CD4-positive, alpha-beta T cell treated with Interleukin-15 for 1 hour (primary cell): ENCODE results near the gene ENDOV.

Experiments
- DNase-seq: peaks from one replicate; pipeline ENCODE4 v3.0.0-alpha.2; 2020

The ENDOV gene

DNA sequence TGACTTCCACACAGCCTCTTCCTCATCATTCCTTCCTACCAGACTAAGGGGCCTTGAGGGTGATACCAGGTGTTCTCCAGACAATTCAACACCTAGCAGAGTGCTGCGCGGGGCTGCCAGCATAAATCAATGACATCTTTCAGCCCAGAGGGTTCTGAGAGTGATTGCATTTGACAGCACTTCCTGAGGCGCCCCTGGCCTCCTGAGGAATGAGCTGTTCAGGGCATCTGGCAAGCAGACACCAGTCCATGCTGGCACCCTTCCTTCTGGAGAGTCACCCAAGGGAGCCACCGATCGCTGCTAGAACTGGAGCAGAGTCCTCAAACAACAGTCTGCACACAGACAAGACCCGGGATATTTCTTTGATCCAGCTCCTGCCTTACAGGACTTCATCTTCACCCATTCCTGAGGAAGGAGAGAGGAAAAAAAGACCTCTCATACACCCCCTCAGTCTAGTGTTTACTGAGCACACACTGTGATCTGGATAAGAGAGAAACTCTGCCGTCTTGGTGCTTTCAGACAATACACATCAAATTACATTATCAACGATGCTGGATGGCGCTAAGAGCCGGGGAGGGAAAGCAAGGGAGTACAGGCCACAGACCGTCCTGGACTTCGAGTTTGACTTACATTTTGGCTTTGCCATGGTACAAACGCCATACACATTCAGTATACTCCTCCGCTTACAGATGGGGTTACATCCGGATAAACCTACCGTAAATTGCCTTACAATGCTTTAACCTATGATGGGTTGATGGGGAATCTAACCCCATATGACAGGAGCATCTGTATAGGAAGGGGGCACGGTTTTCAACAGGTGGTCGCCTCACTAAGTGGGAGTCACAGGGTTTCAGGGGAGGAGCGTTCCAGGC is 38.4 kb downstream of the ENDOV start:
- no peak for DNase-seq

DNA sequence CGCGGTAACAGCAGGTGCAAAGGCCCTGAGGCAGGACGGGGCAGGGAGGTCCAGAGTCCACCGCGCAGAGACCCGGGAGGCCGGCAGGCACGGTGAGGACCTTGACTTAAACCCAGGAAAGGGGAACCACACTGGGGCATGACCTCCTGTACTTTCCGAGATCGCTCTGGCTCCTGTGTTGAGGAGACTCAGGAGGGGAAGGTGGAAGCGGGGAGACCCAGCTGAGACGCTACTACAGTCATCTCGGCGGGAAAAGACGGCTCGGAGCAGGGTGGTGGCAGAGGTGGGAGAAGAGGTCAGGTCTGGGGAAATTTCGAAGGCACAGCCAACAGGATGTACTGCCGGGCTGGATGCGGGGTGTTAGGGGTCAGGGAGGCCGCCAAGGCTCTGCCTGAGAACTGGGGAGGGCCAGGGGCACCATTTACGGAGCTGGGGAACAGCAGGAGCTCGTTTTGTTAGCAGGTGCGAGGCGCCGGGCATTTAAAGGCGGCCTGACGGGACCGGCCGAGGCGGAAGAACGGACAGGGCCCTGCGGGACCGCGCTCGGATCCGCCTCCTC is 39.1 kb downstream of the ENDOV start:
- DNase-seq: no peak

DNA sequence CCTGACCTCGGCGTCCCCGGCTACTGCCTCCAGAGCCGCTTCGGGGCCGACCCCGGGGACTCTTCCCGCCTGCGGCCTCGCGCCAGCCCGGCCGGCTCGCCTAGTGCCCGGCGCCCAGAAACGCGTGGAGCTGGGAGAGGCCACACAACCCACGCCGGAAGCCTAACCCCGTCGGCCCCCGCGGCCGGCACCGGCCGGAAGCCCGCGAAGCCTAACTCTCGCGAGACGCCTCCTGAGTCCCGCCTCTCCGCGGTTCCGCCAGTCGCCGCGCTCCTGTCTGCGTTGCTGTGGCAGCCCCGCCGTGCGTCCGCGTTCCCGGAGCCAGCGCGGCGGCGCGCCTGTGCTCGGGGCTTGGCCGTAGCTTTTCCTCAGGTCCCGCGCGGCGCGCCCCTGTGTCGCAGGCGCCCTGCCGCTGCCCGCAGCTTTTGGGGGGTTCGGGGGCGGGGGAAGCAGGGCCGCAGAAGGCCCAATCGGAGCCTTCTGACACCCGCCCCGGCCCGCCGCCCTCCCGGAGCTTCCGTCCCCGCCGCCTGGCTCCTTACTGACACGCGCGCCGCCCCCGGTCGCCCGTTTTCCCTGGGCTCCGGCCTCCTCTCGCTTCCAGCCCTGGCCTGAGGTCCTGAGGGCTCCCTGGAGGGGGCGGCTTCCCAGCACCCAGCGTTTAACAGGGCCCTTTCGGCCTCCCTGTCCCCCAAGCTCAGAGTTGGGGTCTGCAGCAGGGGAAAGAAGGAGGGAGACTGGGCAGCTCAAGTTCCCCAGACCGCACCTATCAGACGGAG is 39.8 kb downstream of the ENDOV start:
- DNase-seq: peak; percentile 96

DNA sequence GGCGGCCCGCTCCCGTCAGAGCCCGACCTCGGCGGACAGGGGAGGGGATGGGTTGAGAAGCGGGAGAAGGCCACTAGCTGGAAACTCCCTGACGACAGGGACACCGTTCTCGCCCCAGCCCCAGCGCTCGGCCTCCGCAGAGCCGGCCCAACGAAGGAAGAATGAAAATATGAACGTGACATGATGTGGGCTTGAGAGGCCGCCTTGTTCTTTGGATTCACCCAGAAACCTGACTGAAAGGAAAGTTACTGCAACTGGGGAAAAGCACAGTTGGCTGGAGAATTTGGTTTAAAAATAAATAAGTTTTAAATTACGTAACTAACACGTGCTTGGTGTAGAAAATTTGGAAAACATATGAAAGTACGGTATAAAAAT is 40.4 kb downstream of the ENDOV start:
- peak; percentile 59 for DNase-seq

DNA sequence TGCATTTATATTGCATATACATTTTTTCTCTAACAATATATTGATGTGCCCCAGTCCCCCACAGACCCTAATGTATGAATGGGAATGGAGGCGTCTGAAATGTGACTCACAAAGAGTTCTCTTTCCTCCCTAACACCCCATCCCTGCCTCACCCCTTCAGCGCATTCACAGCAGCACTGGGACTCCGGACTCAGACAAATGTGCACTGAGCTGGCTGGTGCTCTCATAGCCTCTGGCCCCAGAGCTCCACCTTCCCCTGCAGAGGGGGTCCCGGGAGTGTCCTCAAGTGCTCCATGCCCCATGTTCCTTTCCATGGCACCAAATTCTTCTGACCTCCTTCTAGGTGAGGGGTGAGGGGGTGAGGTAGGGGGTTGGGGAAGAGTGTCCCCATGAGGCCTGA is 40.8 kb downstream of the ENDOV start:
- no peak for DNase-seq

DNA sequence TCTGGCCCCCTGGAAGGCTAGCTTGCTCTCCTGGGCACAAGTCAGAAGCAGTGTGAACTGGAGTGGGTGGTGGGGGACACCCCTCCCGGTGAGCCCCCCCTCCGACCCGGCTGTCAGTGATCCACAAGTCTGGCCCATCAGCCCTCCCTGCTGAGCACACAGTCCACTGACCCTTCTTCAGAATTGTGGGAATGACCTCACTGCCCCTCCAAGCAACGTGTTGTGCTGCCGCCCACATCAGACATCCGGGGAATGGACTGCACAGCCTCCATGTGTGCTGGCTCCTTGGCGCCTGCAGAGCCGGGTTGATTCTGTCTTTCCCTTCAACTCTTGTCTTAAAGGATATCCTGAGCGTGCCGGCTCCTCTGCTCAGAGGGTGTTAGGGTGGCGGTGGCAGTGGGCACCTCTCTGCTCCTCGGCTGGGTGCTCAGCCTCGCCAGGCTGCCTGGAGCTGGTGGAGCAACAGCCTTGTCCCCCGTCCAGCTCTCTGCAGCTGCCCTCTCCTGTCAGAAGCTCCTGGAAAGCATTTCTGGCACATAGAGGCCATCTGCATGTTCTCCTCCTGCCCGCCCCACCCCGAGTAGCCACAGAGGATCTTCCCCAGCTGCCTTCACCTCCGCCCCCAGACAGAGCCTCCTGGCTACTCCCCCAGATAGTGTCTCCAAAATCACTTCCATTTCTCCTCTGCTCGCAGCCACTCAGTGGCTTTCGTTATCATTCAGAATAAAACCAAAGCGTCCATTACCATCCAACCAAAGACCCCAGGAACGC is 41.7 kb downstream of the ENDOV start:
- no peak for DNase-seq

DNA sequence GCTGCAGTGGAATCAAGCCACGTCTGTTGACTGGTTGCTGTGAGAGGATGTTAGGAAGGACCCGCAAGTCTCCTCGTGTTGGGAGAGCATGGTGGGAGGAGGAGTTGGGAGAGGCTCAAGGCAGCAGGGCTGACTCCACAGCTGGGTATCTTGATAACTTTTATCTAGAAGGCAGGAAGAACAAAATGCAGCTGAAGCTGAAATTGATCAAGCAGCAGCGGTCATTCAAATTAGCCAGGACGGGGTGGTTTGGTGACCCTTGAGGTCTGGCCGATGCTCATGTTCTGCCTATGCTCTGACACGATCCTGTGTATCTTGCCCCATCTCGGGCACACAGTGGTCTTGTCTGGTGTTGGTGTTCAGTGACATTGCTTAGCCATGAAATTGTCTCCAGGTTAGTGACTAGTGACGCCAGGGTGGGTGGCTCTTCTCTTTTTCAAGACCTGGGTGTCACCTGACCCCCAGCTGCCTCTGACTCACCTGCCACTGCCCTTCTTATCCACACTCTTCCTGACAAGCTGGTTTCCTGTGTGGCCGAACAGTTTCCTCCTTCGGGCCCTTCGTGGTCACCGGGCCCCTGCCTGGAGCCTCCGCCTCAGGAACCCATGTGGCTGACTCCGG is 42.4 kb downstream of the ENDOV start:
- peak; percentile 25 for DNase-seq

DNA sequence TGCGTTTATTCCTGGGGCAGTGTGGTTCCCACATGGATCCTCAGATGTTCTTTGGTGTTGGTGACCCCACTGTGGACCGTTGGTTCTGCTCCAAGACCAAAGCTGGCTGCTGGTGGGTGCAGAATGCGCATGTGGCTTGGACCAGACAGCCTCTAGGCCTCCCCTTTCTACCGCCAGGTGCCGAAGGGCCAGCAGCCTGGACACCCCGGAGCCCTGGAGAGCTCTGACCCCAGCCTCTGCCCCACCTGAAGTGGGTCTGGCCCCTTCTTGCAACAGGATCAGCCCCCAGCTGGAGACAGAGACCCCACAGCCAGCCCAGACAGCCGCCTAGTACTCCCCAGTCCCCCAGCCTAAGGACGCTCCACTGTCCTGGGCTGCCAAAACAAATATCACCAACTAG is 43.0 kb downstream of the ENDOV start:
- no peak for DNase-seq

DNA sequence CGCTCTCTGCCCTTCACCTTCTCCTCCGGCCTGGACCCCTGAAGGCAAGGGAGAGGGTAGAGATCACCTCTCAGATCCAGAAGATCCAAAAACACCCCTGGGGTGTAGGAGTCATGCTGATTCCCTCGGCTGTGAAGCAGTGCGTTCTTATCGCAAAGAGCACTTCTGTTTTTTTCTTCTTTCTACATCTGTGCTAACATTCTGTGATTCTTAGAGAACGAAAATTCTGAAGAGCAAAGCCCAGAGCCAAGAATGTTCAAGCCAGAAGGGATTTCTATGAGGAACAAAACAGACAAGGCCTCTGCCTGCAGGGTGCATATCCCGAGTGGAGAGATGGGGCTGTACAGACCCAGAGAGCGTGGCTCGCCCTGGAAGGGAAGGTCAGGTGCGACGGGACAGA is 44.3 kb downstream of the ENDOV start:
- DNase-seq: no peak

DNA sequence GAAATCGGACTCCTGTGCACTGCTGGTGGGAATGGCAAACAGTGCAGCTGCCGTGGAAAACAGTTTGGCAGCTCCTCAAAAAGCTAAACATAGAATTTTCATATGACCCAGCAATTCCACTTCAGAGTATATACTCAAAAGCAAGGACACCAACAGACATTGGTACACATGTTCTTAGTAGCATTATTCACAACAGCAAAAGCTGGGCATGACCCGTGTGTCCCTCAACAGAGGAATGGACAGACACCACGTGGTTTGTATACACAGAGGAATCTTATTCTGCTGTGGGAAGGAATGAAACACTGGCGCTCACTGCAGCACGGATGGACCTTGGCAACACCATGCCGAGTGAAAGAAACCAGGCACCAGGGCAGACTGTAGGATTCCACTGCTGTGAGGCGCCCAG is 45.5 kb downstream of the ENDOV start:
- no peak for DNase-seq

DNA sequence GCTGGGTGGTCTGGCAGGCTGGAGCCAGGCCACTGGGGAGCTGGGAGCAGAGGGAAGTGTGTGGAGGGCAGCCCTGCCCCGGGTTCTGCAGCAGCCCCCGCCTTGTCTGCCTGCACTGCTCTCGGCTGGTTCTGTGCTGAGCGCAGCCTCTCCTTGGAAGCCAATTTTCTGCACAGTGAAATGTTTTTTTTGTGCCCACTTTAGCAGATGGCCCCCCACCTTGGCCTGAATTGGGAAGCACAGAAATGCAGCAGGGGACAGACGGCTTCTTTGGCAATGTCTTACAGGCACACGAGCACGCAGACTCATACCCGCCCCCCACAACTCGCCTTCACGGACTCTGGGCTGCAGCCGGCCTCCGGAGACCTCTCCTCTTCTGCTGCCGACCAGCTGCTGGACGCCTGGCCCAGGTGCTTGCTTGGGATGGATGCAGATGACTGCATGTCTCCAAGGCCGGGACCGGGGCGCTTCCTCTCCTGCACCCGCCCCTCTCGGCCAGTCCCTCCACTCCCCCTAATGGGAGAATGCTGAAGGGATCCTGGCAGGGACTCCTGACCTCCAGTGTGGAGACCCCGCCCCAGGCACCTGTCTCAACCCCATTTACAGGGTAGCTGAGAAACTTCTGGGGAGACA is 46.7 kb downstream of the ENDOV start:
- DNase-seq: no peak

DNA sequence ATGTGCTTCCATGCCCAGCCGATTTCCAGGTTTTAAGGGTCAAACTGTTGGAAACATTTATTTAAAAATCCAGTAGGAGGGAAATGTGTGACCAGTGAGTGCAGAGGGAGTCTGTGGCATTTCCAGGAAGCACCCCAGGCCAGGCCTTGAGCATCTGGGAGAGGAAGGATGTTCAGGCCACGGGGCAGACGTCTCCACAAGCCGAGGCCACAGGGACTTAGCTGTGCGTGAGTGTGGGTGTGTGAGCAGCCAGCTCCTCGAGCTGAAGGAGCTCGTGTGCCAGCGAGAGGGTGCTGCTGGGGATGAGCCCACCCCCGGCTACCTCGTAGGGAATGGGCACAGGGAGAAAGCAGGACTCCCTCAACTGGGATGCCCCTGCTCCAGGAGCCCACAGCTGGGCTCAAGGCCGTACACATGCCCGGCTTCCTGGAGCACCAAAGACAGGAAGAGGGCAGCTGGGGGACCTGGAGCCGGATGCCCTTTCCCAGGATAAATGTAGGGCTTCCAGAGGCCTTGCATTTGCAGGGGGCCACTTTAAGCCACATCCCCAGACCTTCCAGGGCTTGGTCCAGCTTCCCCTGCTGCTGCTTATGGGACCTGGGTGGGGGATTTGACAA is 48.9 kb downstream of the ENDOV start:
- no peak for DNase-seq

DNA sequence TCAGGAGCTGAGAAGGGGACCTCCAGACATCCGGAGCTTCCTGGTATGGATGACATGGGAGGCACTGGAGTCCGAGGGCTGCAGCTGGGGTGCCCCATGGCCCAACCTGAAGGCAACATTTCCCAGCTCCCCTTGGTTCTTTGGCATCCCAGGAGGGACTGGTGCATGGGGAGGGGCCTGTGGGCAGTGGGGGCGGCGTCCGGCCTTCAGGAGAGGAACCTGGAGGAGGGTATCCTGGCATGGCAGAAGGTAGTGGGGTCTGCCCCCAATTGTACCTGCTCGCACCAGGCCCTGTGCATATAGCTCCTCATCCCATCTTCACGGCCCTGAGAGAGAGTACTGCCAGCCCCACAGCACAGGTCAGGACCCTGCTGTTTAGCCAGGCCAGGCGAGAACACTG is 49.5 kb downstream of the ENDOV start:
- no peak for DNase-seq

DNA sequence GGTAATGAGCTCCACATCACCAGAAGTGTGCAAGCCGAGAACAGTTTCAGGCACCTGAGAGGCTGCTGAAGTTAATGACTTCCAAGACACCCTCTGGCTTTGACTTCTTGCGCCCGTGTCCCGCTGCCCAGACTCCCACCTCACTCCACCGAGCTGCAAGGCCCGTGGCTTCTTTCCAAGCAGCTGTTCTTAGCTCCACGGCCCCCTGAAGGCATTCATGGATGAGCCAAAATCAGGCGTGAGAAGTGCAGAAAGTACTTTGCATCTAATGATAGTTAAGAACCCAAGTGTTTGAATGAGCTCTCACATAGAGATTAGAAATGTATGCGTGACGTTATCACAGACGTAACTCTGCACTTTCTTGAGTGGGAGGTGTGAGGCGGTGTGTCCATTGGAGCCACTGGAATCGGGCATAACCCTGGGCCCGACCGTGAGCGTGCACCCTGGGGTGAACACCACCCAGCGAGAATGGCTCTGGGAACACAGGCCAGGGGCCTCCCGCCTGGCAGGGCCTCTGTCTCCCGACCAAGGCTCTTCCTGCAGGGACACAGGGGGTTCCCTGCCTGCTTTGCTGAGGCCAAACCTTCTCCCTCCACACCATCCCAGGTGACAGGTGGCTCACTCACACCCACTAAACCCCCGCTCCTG is 50.5 kb downstream of the ENDOV start:
- DNase-seq: no peak

DNA sequence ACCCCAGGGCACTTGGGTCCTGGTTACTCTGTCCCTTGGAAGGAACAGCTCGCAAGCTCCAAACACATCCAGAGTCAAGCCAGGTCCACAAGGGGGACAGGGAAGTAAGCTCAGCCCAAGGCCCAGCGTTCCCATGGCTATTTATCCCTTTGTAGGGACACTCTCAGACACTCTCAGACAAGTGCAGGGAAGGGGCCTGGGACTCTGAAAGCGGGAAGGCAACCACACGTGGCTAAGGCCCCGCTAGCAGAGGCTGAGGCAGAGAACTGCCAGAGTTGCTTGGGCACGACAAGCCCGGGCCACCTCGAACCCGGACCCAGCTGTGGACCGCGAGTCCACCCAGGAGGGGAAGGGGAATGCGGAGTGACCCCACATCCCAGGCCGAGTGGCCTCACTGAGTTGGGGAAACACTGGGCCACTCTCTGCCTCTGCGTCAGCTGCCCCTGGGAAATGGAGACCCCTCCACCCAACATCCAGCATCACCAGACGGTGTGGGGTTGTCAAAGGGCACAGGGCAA is 51.3 kb downstream of the ENDOV start:
- DNase-seq: no peak

DNA sequence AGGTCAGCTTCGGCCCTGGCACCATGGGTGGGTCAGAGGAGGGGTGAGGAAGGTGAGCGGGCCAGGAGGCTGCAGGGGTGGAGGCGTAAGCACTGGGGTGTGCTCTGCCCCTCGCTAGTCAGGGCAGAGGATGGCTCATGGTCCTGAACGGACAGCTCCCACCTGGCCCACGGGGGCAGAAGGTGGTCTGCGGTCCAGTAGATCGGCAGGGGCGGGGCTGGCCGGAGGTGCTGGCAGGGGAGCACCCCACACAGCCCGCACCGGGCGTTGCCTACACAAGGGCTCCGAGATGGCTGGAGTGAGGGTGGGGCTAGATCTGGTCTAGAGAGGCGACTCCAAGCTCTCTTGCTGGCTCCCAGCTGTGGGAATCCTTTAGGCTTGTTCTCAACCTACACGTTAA is 53.3 kb downstream of the ENDOV start:
- DNase-seq: no peak

DNA sequence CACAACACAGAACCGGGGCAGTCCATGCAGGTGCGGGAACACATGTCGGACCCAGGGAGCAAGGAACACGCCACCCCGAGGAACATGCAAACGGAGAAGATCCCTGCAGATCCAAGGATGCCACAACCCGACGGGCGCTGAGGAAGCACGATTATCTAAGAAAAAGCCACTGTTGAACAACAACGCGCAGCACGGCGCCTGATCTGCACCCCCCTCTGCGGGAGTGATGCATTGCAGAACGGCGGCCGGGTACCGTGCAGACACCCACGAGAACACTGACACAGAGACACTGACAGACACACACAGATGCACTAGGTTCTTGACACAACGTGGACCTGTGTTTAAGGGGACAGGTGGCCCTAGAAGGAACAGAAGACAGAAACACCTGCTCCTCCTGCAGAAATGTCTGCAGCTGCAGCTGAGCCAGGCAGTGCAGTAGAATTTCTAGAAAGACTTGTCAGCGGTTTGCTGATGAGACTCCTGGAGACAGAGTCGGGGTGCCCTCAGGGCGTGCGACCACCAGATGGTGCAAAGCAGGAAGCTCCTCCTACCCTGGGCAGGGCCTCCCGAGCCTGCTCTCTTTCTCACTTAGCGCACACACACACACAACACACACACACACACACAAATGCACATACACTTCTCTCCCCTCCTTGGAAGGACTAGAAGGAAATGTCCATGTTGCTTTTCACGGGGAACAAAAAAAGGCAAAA is 54.0 kb downstream of the ENDOV start:
- no peak for DNase-seq

DNA sequence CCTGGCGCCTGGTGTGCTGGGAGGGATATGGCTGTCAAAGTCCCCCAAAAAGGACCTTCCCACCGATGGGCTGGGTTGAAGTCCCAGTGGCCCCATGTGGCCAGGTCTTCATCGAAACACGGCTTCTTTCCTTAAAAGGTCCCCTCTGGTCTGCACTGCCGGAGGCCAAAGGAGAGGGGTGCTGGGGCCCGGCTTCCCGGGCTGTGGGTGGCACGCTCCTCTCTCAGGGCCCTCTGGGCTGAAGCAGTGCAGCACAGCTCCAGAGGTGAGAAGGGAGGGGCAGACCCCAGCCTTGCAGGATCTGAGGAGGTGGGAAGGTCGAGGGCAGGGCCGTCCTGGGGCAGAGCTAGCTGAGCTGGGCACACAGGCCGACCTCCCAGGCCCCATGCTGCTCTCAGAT is 54.7 kb downstream of the ENDOV start:
- DNase-seq: no peak

DNA sequence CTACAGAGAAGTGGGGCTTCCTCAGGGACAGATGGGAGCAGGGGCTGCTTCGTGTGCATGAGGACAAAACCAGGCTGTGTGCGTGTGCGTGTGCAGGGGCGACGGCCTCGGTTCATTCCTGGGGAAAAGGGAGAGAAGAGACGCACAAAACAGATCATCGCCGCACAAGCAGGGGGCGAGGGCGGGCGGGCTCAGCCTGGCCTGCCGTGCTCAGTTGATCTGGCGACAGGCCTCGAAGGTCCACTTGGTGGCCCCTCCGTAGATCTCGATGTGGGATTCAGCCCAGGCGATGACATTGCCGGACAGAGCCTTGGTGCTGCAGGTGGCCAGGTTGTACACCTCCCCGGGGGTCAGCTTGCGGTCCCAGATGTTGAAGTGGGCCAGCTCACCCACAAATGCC is 55.6 kb downstream of the ENDOV start:
- no peak for DNase-seq

DNA sequence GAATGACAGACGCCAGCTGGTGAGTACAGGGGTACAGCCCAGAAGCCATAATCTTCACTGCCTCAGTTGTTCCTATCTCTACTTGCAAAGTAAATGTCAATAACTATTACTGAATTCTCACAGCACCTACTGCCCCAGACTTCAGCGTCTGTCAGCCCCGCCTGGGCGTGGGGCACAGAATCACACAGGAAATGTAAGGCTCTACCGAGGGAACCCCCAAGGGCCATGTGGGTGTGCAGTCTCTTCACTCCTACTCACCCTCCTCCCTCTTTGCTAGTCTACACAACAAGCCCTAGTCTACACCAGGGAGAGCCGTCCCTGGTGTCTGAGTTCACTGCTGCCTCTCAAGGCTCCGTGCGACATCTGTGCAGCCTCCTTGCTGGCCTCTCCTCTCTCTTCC is 57.0 kb downstream of the ENDOV start:
- DNase-seq: peak; percentile 47
